K562 (cell line): Measurements from ENCODE around the gene CMIP. TPM values are rescaled to one million over a fixed set of nuclear protein-coding genes. Genes with fewer than 3 reads are reported as not detected.
A peak's percentile ranks its signal among the peaks of the same experiment; 100 is the strongest.

ENCODE experiments used
- ARHGAP35 ChIP-seq: fragments of 450-650 bp; IDR thresholded peaks from 2 replicates; pipeline ENCODE4 v1.6.1; 2018; ENCODE audit not compliant: partially characterized antibody
- CBX5 ChIP-seq: IDR thresholded peaks from 2 replicates; pipeline ENCODE4 v1.6.1; 2014; ENCODE audit warnings: low read depth, borderline replicate concordance
- HDAC3 ChIP-seq: fragments of 450-650 bp; IDR thresholded peaks from 2 replicates; pipeline ENCODE4 v1.6.1; 2018; ENCODE audit warnings: borderline replicate concordance, mild to moderate bottlenecking, moderate library complexity; ENCODE audit not compliant: partially characterized antibody
- HDGF ChIP-seq: fragments of 450-650 bp; IDR thresholded peaks from 2 replicates; pipeline ENCODE4 v1.6.1; 2016
- HMG20B ChIP-seq: fragments of 250-450 bp; sonication (Bioruptor Pico); IDR thresholded peaks from 2 replicates; pipeline ENCODE4 v1.5.0; 2021; ENCODE audit warnings: mild to moderate bottlenecking
- HNRNPK ChIP-seq: fragments of 200-400 bp; formaldehyde crosslinking; IDR thresholded peaks from one replicate; pipeline ENCODE4 v1.6.1; 2018; ENCODE audit warnings: mild to moderate bottlenecking, low read depth, low read length; ENCODE audit not compliant: poor library complexity, severe bottlenecking
- MCM7 ChIP-seq, 2 experiments: fragments of 450-650 bp; IDR thresholded peaks; 2 replicates each; pipeline ENCODE4 v1.6.1; 2016 to 2018
- NRF1 ChIP-seq, 2 experiments: fragments of 450-650 bp; IDR thresholded peaks in 1 of 2; conservative IDR thresholded peaks in 1 of 2; 2 replicates each; pipeline ENCODE4 v1.6.1; 2014; ENCODE audit warnings: mild to moderate bottlenecking in 2 of 2
- PURB ChIP-seq: sonication (generic); formaldehyde crosslinking; IDR thresholded peaks from 2 replicates; pipeline ENCODE4 v1.9.0; 2021; ENCODE audit warnings: low read depth, mild to moderate bottlenecking, missing genetic modification reagents
- RFX7 ChIP-seq: fragments of 250-450 bp; sonication (Bioruptor Pico); IDR thresholded peaks from 2 replicates; pipeline ENCODE4 v1.5.1; 2021; ENCODE audit warnings: mild to moderate bottlenecking
- SMAD3 ChIP-seq: fragments of 450-650 bp; formaldehyde crosslinking; conservative IDR thresholded peaks from 2 replicates; pipeline ENCODE4 v1.4.0; 2020; ENCODE audit warnings: mild to moderate bottlenecking
- STAT5A ChIP-seq: IDR thresholded peaks from 2 replicates; pipeline ENCODE4 v1.6.1; 2012; ENCODE audit warnings: low read length, inconsistent platforms, borderline replicate concordance
- THRAP3 ChIP-seq: fragments of 450-650 bp; IDR thresholded peaks from 2 replicates; pipeline ENCODE4 v1.6.1; 2016; ENCODE audit warnings: mild to moderate bottlenecking, inconsistent platforms, borderline replicate concordance
- TRIM24 ChIP-seq, 2 experiments: fragments of 450-650 bp; IDR thresholded peaks; 2 replicates each; pipeline ENCODE4 v1.6.1; 2016
- U2AF1 ChIP-seq: fragments of 200-400 bp; formaldehyde crosslinking; optimal IDR thresholded peaks from 2 replicates; pipeline ENCODE3; 2017; ENCODE audit warnings: mild to moderate bottlenecking, low read depth, low read length, moderate library complexity
- ZFP1 ChIP-seq: fragments of 450-650 bp; formaldehyde crosslinking; IDR thresholded peaks from 2 replicates; pipeline ENCODE4 v1.4.0; 2020; ENCODE audit warnings: mild to moderate bottlenecking, mixed read lengths
- ZKSCAN1 ChIP-seq: fragments of 150-350 bp; IDR thresholded peaks from 2 replicates; pipeline ENCODE4 v1.6.1; 2016; ENCODE audit warnings: low read depth, low read length
- ZNF212 ChIP-seq: fragments of 450-650 bp; formaldehyde crosslinking; IDR thresholded peaks from 2 replicates; pipeline ENCODE4 v1.4.0; 2020; ENCODE audit warnings: mild to moderate bottlenecking
- ZNF436 ChIP-seq: fragments of 250-450, 450-650 bp; sonication (Bioruptor Pico); formaldehyde crosslinking; IDR thresholded peaks from 2 replicates; pipeline ENCODE4 v1.7.0; 2020; ENCODE audit warnings: mild to moderate bottlenecking
- ZNF444 ChIP-seq: fragments of 250-450 bp; sonication (Bioruptor Pico); IDR thresholded peaks from 2 replicates; pipeline ENCODE4 v1.4.0; 2020; ENCODE audit warnings: mild to moderate bottlenecking, moderate library complexity
- polyA plus RNA-seq, 8 experiments: library from polyadenylated mRNA; depleted of rRNA in 4 of 8; stranded (reverse) in 5 of 8; unstranded in 3 of 8; fragments of >200 nt; fragmentation: Nextera tagmentation in 2 of 8; fragmentation: Illumina TruSeq in 1 of 8; extraction: Ambion mirVana in 2 of 8; extraction: Trizol in 1 of 8; gene quantifications; 2 replicates each; pipeline versions ENCODE4 v1.2.1 to v1.2.3, GENCODE V29; 2011 to 2014; ENCODE audit warnings: inconsistent platforms in 1 of 8, missing spikeins in 1 of 8
- total RNA-seq, 7 experiments: library from RNA; depleted of rRNA in 6 of 7; stranded (reverse); fragments of >200 nt in 6 of 7; fragmentation: Illumina TruSeq in 2 of 7; extraction: Trizol in 2 of 7; gene quantifications; 2 replicates each; pipeline versions ENCODE4 v1.2.1 to v1.2.3, GENCODE V29; 2011 to 2021; ENCODE audit warnings: low replicate concordance in 1 of 7
- TF ChIP-seq, protein P1 (sequence below): sonication (generic); formaldehyde crosslinking; IDR thresholded peaks from 2 replicates; pipeline ENCODE4 v1.8.1; 2023; ENCODE audit warnings: mild to moderate bottlenecking, missing genetic modification reagents, moderate library complexity
- TF ChIP-seq, protein P2 (sequence below): IDR thresholded peaks from 2 replicates; pipeline ENCODE4 v1.6.1; 2011; ENCODE audit warnings: borderline replicate concordance, low read depth, mild to moderate bottlenecking, moderate library complexity, low read length; ENCODE audit not compliant: insufficient read depth, poor library complexity, severe bottlenecking
- TF ChIP-seq, protein P3 (sequence below): sonication (generic); formaldehyde crosslinking; IDR thresholded peaks from 2 replicates; pipeline ENCODE4 v1.8.0; 2022; ENCODE audit warnings: mild to moderate bottlenecking, missing genetic modification reagents
- TF ChIP-seq, protein P4 (sequence below): IDR thresholded peaks from 3 replicates; pipeline ENCODE4 v1.6.1; 2011; ENCODE audit warnings: borderline replicate concordance, mild to moderate bottlenecking, moderate library complexity; ENCODE audit not compliant: insufficient read length; ENCODE audit errors: extremely low read depth

CMIP gene
- total and polyA plus RNA-seq, 9 of the 15 experiments (the other 6 are each of a cell fraction or from before 2014, with no cell fraction given), result 0.94 to 82.5 (median 10.3) TPM

DNA sequence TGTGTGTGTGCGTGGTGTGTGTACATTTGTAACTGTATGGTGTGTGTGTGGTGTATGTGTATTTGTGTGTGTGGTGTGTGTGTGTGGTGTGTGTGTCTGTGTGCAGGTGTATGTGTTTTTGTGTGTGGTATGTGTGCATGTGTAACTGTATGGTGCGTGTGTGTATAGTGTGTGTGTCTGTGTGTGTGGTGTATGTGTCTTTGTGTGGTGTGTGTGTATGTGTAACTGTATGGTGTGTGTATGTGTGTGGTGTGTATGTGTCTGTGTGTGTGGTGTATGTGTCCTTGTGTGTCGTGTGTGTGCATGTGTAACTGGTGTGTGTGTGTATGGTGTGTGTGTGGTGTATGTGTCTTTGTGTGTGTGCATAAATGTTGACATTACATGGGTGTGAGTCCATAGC, 170.8 kb downstream of the CMIP start (continued):
- TF ChIP-seq, protein P1, sequence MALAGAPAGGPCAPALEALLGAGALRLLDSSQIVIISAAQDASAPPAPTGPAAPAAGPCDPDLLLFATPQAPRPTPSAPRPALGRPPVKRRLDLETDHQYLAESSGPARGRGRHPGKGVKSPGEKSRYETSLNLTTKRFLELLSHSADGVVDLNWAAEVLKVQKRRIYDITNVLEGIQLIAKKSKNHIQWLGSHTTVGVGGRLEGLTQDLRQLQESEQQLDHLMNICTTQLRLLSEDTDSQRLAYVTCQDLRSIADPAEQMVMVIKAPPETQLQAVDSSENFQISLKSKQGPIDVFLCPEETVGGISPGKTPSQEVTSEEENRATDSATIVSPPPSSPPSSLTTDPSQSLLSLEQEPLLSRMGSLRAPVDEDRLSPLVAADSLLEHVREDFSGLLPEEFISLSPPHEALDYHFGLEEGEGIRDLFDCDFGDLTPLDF (CRISPR knock-in tag), result no peak
- TF ChIP-seq HNRNPK, result no peak
- no peak for TF ChIP-seq SMAD3 (CRISPR knock-in tag)
- TF ChIP-seq, protein P2, sequence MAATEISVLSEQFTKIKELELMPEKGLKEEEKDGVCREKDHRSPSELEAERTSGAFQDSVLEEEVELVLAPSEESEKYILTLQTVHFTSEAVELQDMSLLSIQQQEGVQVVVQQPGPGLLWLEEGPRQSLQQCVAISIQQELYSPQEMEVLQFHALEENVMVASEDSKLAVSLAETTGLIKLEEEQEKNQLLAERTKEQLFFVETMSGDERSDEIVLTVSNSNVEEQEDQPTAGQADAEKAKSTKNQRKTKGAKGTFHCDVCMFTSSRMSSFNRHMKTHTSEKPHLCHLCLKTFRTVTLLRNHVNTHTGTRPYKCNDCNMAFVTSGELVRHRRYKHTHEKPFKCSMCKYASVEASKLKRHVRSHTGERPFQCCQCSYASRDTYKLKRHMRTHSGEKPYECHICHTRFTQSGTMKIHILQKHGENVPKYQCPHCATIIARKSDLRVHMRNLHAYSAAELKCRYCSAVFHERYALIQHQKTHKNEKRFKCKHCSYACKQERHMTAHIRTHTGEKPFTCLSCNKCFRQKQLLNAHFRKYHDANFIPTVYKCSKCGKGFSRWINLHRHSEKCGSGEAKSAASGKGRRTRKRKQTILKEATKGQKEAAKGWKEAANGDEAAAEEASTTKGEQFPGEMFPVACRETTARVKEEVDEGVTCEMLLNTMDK, result no peak
- no peak for TF ChIP-seq RFX7
- TF ChIP-seq PURB, result no peak
- no peak for TF ChIP-seq THRAP3
- no peak for TF ChIP-seq ZFP1
- no peak for TF ChIP-seq ZNF444 (CRISPR knock-in tag)
- TF ChIP-seq HMG20B (CRISPR knock-in tag), result no peak
- TF ChIP-seq, protein P3, sequence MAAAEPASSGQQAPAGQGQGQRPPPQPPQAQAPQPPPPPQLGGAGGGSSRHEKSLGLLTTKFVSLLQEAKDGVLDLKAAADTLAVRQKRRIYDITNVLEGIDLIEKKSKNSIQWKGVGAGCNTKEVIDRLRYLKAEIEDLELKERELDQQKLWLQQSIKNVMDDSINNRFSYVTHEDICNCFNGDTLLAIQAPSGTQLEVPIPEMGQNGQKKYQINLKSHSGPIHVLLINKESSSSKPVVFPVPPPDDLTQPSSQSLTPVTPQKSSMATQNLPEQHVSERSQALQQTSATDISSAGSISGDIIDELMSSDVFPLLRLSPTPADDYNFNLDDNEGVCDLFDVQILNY (CRISPR knock-in tag), result no peak
- TF ChIP-seq HDGF, result 0 out of 2 replicates have a peak, but pooled peaks have one; percentile 64
- TF ChIP-seq U2AF1, result no peak
- no peak for TF ChIP-seq HDAC3
- TF ChIP-seq, protein P4, sequence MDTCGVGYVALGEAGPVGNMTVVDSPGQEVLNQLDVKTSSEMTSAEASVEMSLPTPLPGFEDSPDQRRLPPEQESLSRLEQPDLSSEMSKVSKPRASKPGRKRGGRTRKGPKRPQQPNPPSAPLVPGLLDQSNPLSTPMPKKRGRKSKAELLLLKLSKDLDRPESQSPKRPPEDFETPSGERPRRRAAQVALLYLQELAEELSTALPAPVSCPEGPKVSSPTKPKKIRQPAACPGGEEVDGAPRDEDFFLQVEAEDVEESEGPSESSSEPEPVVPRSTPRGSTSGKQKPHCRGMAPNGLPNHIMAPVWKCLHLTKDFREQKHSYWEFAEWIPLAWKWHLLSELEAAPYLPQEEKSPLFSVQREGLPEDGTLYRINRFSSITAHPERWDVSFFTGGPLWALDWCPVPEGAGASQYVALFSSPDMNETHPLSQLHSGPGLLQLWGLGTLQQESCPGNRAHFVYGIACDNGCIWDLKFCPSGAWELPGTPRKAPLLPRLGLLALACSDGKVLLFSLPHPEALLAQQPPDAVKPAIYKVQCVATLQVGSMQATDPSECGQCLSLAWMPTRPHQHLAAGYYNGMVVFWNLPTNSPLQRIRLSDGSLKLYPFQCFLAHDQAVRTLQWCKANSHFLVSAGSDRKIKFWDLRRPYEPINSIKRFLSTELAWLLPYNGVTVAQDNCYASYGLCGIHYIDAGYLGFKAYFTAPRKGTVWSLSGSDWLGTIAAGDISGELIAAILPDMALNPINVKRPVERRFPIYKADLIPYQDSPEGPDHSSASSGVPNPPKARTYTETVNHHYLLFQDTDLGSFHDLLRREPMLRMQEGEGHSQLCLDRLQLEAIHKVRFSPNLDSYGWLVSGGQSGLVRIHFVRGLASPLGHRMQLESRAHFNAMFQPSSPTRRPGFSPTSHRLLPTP, result no peak
- no peak for TF ChIP-seq NRF1 (conservative IDR thresholded peaks at IDR 0.05 in 1 of 2, IDR thresholded peaks at IDR 0.05 in 1 of 2)
- 0 out of 4 replicates have a peak, but pooled peaks of 1 of the 2 experiments have one; percentile 10 for TF ChIP-seq TRIM24 (IDR thresholded peaks at IDR 0.05)
- TF ChIP-seq ZNF436 (CRISPR knock-in tag), result no peak
- TF ChIP-seq ZNF212 (CRISPR knock-in tag), result no peak
- 0 out of 4 replicates have a peak, but pooled peaks of 1 of the 2 experiments have one; percentile 5 for TF ChIP-seq MCM7 (IDR thresholded peaks at IDR 0.05)
- peak; percentile 61 for TF ChIP-seq ARHGAP35
- TF ChIP-seq STAT5A, result peak; percentile 4; the same call in 1 of the 2 replicates
- TF ChIP-seq ZKSCAN1, result no peak
- no peak for TF ChIP-seq CBX5
